HepG2 (cell line): ENCODE results near the gene GFER. TPM values are rescaled to one million over a fixed set of nuclear protein-coding genes. Genes with fewer than 3 reads are reported as not detected.

Experiments used
- ATF7-NPFF ChIP-seq: sonication (generic); formaldehyde crosslinking; IDR thresholded peaks from 2 replicates; pipeline ENCODE4 v1.8.1; 2023; ENCODE audit warnings: mild to moderate bottlenecking, low read depth, missing genetic modification reagents, moderate library complexity
- FOXA3 ChIP-seq: IDR thresholded peaks from 2 replicates; pipeline ENCODE4 v1.6.1; 2016; ENCODE audit warnings: missing genetic modification reagents, missing compliant biosample characterization
- GFI1 ChIP-seq: sonication (generic); formaldehyde crosslinking; IDR thresholded peaks from 2 replicates; pipeline ENCODE4 v1.5.0; 2020; ENCODE audit warnings: missing genetic modification reagents, mild to moderate bottlenecking, borderline replicate concordance
- JARID2 ChIP-seq: sonication (generic); formaldehyde crosslinking; IDR thresholded peaks from 2 replicates; pipeline ENCODE4 v1.8.1; 2023; ENCODE audit warnings: missing genetic modification reagents, inconsistent platforms; ENCODE audit not compliant: insufficient replicate concordance
- PHB2 ChIP-seq: fragments of 450-650 bp; IDR thresholded peaks from 2 replicates; pipeline ENCODE4 v1.6.1; 2018; ENCODE audit not compliant: partially characterized antibody
- PREB ChIP-seq: sonication (generic); formaldehyde crosslinking; IDR thresholded peaks from 2 replicates; pipeline ENCODE4 v1.4.0; 2020; ENCODE audit warnings: missing genetic modification reagents
- REL ChIP-seq: sonication (generic); formaldehyde crosslinking; conservative IDR thresholded peaks from 2 replicates; pipeline ENCODE4 v1.8.0; 2022; ENCODE audit warnings: mild to moderate bottlenecking, missing genetic modification reagents, moderate library complexity
- RFX3 ChIP-seq: IDR thresholded peaks from 2 replicates; pipeline ENCODE4 v1.6.1; 2016; ENCODE audit warnings: missing biosample characterization, missing genetic modification reagents
- TAF15 ChIP-seq: fragments of 200-400 bp; formaldehyde crosslinking; IDR thresholded peaks from one replicate; pipeline ENCODE4 v1.6.1; 2018; ENCODE audit warnings: mild to moderate bottlenecking, low read depth, low read length; ENCODE audit not compliant: poor library complexity, severe bottlenecking
- TEF ChIP-seq: sonication (generic); formaldehyde crosslinking; IDR thresholded peaks from 2 replicates; pipeline ENCODE4 v1.5.0; 2020; ENCODE audit warnings: missing genetic modification reagents
- TFDP2 ChIP-seq: sonication (generic); formaldehyde crosslinking; IDR thresholded peaks from 2 replicates; pipeline ENCODE4 v1.4.0; 2020; ENCODE audit warnings: missing genetic modification reagents
- THAP7 ChIP-seq: sonication (generic); formaldehyde crosslinking; IDR thresholded peaks from 2 replicates; pipeline ENCODE4 v1.8.1; 2023; ENCODE audit warnings: mild to moderate bottlenecking, missing genetic modification reagents
- TRIM22 ChIP-seq: fragments of 450-650 bp; IDR thresholded peaks from 2 replicates; pipeline ENCODE4 v1.6.1; 2017
- XBP1 ChIP-seq: sonication (generic); formaldehyde crosslinking; IDR thresholded peaks from 2 replicates; pipeline ENCODE4 v1.5.0; 2020; ENCODE audit warnings: missing genetic modification reagents
- ZBTB26 ChIP-seq: IDR thresholded peaks from 2 replicates; pipeline ENCODE4 v1.6.1; 2016; ENCODE audit warnings: missing compliant biosample characterization, missing genetic modification reagents, borderline replicate concordance
- ZNF20 ChIP-seq: sonication (generic); formaldehyde crosslinking; IDR thresholded peaks from 2 replicates; pipeline ENCODE4 v1.4.0; 2020; ENCODE audit warnings: mild to moderate bottlenecking, moderate library complexity, missing genetic modification reagents
- ZNF251 ChIP-seq: sonication (generic); formaldehyde crosslinking; IDR thresholded peaks from 2 replicates; pipeline ENCODE4 v1.9.0; 2021; ENCODE audit warnings: mild to moderate bottlenecking, missing genetic modification reagents
- ZNF362 ChIP-seq: sonication (generic); formaldehyde crosslinking; IDR thresholded peaks from 2 replicates; pipeline ENCODE4 v1.4.0; 2020; ENCODE audit warnings: missing genetic modification reagents, mild to moderate bottlenecking, borderline replicate concordance
- polyA plus RNA-seq, 8 experiments: library from polyadenylated mRNA; depleted of rRNA in 3 of 8; stranded (reverse) in 7 of 8; unstranded in 1 of 8; fragments of >200 nt; fragmentation: Illumina TruSeq in 4 of 8; extraction: Trizol in 4 of 8; gene quantifications; 2 replicates each; pipeline versions ENCODE4 v1.2.1 to v1.2.3, GENCODE V29; 2011 to 2016; ENCODE audit warnings: low read depth in 4 of 8, missing spikeins in 1 of 8, mixed read lengths in 1 of 8; ENCODE audit not compliant: insufficient read depth in 1 of 8
- total RNA-seq, 5 experiments: library from RNA; depleted of rRNA; stranded (reverse); fragments of >200 nt; fragmentation: Illumina TruSeq; extraction: Trizol; gene quantifications; 2 replicates each; pipeline ENCODE4 v1.2.3, GENCODE V29; 2016; ENCODE audit warnings: low read depth in 1 of 5

Gene GFER
- total and polyA plus RNA-seq, 2 of the 13 experiments (the other 11 are each of a cell fraction or from before 2014, with no cell fraction given): 28.6 to 71.7 TPM

- TF ChIP-seq PREB: no peak
- no peak for TF ChIP-seq TRIM22
- TF ChIP-seq RFX3 (CRISPR knock-in tag): no peak
- TF ChIP-seq ATF7-NPFF (CRISPR knock-in tag): no peak
- no peak for TF ChIP-seq PHB2
- no peak for TF ChIP-seq GFI1 (CRISPR knock-in tag)
- no peak for TF ChIP-seq ZNF251 (CRISPR knock-in tag)
- no peak for TF ChIP-seq REL (CRISPR knock-in tag)
- TF ChIP-seq JARID2 (CRISPR knock-in tag): no peak
- 0 out of 2 replicates have a peak, but pooled peaks have one; percentile 21 for TF ChIP-seq FOXA3 (CRISPR knock-in tag)
- no peak for TF ChIP-seq TAF15
- TF ChIP-seq ZNF362: no peak
- TF ChIP-seq TFDP2 (CRISPR knock-in tag): 0 out of 2 replicates have a peak, but pooled peaks have one; percentile 38
- TF ChIP-seq TEF: no peak
- TF ChIP-seq XBP1 (CRISPR knock-in tag): no peak
- no peak for TF ChIP-seq ZBTB26 (CRISPR knock-in tag)
- no peak for TF ChIP-seq ZNF20 (CRISPR knock-in tag)
- TF ChIP-seq THAP7: no peak
Measured at GRCh38 chr16:2027024-2028010, 43.3 kb downstream of the GFER start (continued).
